Right lobe of liver (tissue), 4 donors: ENCODE data around the gene CFAP298.

ENCODE experiments used
- CTCF ChIP-seq, 4 donors: fragments of 200-600 bp in 3 of 4; fragments of 450-650 bp in 1 of 4; IDR thresholded peaks; one replicate each; pipeline versions ENCODE4 v1.5.1 to v1.8.0; 2016 to 2022; ENCODE audit warnings: antibody characterized with exemption in 4 of 4, mild to moderate bottlenecking in 2 of 4
- POLR2A ChIP-seq: fragments of 450-650 bp; IDR thresholded peaks from one replicate; pipeline ENCODE4 v1.6.1; 2017; ENCODE audit warnings: antibody characterized with exemption, mild to moderate bottlenecking
- donor health status: DM: no; HTN: no; CAD: no.
- donor health status: DM: no; HTN: no; CAD: no.
- donor health status: DM: no; HTN: yes; CAD: no.

- no peak for TF ChIP-seq CTCF (IDR thresholded peaks at IDR 0.05)
- no peak for TF ChIP-seq POLR2A
These were observed 46.2 kb downstream of the CFAP298 start for GRCh38 chr21:32565856-32566465.
